Mesenchymal stem cell (in vitro differentiated cells and primary cell): ENCODE measurements around the gene TTC7B.

Experiments
- DNase-seq: peaks from one replicate; pipeline ENCODE4 v3.0.0-alpha.2; 2013
- H2AFZ ChIP-seq: one replicate; pipeline ENCODE4 v1.6.1; 2013; ENCODE audit warnings: low read depth, mild to moderate bottlenecking, control low read depth, inconsistent platforms, low read length, moderate library complexity
- H2AK5ac ChIP-seq: 2 replicates; pipeline ENCODE4 v1.6.1; 2013; ENCODE audit warnings: low read length, moderate library complexity, mild to moderate bottlenecking, inconsistent platforms; ENCODE audit not compliant: severe bottlenecking
- H2BK120ac ChIP-seq: one replicate; pipeline ENCODE4 v1.6.1; 2013; ENCODE audit warnings: low read depth, mild to moderate bottlenecking, inconsistent platforms, low read length, moderate library complexity
- H2BK12ac ChIP-seq, 2 experiments: one replicate each; pipeline ENCODE4 v1.6.1; 2013; ENCODE audit warnings: inconsistent platforms in 2 of 2, low read length in 2 of 2, mild to moderate bottlenecking in 2 of 2, moderate library complexity in 2 of 2, control low read depth in 1 of 2
- H2BK15ac ChIP-seq: one replicate; pipeline ENCODE4 v1.6.1; 2013; ENCODE audit warnings: mild to moderate bottlenecking, low read depth, inconsistent platforms; ENCODE audit not compliant: poor library complexity, severe bottlenecking
- H2BK5ac ChIP-seq: 2 replicates; pipeline ENCODE4 v1.6.1; 2013; ENCODE audit warnings: low read depth, mild to moderate bottlenecking, low read length, control low read depth, inconsistent platforms; ENCODE audit not compliant: poor library complexity, severe bottlenecking
- H3K14ac ChIP-seq, 2 experiments: one replicate each; pipeline ENCODE4 v1.6.1; 2013; ENCODE audit warnings: inconsistent platforms in 2 of 2, low read length in 2 of 2, control low read depth in 1 of 2, mild to moderate bottlenecking in 1 of 2, moderate library complexity in 1 of 2
- H3K18ac ChIP-seq, 2 experiments: one replicate each; pipeline ENCODE4 v1.6.1; 2013; ENCODE audit warnings: inconsistent platforms in 2 of 2, low read length in 2 of 2, control low read depth in 1 of 2, low read depth in 1 of 2, mild to moderate bottlenecking in 1 of 2
- H3K23ac ChIP-seq, 2 experiments: one replicate each; pipeline ENCODE4 v1.6.1; 2013; ENCODE audit warnings: inconsistent platforms in 2 of 2, low read length in 2 of 2, mild to moderate bottlenecking in 2 of 2, moderate library complexity in 2 of 2, control low read depth in 1 of 2
- H3K27ac ChIP-seq: 2 replicates; pipeline ENCODE4 v1.5.1; 2013; ENCODE audit warnings: mild to moderate bottlenecking, moderate library complexity, low read length, control low read depth, inconsistent platforms; ENCODE audit not compliant: poor library complexity, severe bottlenecking
- H3K27me3 ChIP-seq, 2 experiments: 2 replicates each; pipeline versions ENCODE4 v1.6.1 to v1.7.0; 2013; ENCODE audit warnings: low read length in 2 of 2, mild to moderate bottlenecking in 2 of 2, moderate library complexity in 2 of 2, control low read depth in 1 of 2, inconsistent platforms in 1 of 2; ENCODE audit not compliant: control insufficient read depth in 1 of 2, insufficient read depth in 1 of 2
- H3K36me3 ChIP-seq, 2 experiments: 2 replicates each; pipeline versions ENCODE4 v1.6.1 to v1.7.0; 2013; ENCODE audit warnings: low read length in 2 of 2, control low read depth in 1 of 2, inconsistent platforms in 1 of 2, low read depth in 1 of 2, mild to moderate bottlenecking in 1 of 2; ENCODE audit not compliant: insufficient read depth in 2 of 2, control insufficient read depth in 1 of 2
- H3K4ac ChIP-seq, 2 experiments: one replicate each; pipeline ENCODE4 v1.6.1; 2013; ENCODE audit warnings: inconsistent platforms in 2 of 2, low read length in 2 of 2, mild to moderate bottlenecking in 2 of 2, moderate library complexity in 2 of 2, control low read depth in 1 of 2, low read depth in 1 of 2
- H3K4me1 ChIP-seq: 2 replicates; pipeline ENCODE4 v1.6.1; 2013; ENCODE audit warnings: low read depth, low read length, control low read depth; ENCODE audit not compliant: control insufficient read depth, insufficient read depth
- H3K4me2 ChIP-seq: 2 replicates; pipeline ENCODE4 v1.6.1; 2013; ENCODE audit warnings: low read length, mild to moderate bottlenecking, inconsistent platforms; ENCODE audit not compliant: poor library complexity, severe bottlenecking
- H3K4me3 ChIP-seq, 2 experiments: 2 replicates each; pipeline versions ENCODE4 v1.5.1 to v1.7.0; 2013; ENCODE audit warnings: low read length in 2 of 2, mild to moderate bottlenecking in 2 of 2, control low read depth in 1 of 2, low read depth in 1 of 2; ENCODE audit not compliant: insufficient read depth in 1 of 2
- H3K79me1 ChIP-seq: replicated peaks from 2 replicates; pipeline ENCODE4 v1.6.1; 2013; ENCODE audit warnings: mild to moderate bottlenecking, control low read depth, low read length, inconsistent platforms; ENCODE audit not compliant: poor library complexity, severe bottlenecking
- H3K9ac ChIP-seq: 2 replicates; pipeline ENCODE4 v1.7.0; 2013; ENCODE audit warnings: mild to moderate bottlenecking, low read length, moderate library complexity
- H3K9me3 ChIP-seq: 2 replicates; pipeline ENCODE4 v1.7.0; 2013; ENCODE audit warnings: mild to moderate bottlenecking, low read length; ENCODE audit not compliant: control insufficient read depth
- H4K8ac ChIP-seq: one replicate; pipeline ENCODE4 v1.6.1; 2013; ENCODE audit warnings: inconsistent platforms, mild to moderate bottlenecking, low read length, moderate library complexity
- H4K91ac ChIP-seq: one replicate; pipeline ENCODE4 v1.6.1; 2013; ENCODE audit warnings: mild to moderate bottlenecking, low read length, inconsistent platforms
- WGBS: methylation state at CpG from one replicate; pipeline ENCODE4 v1.1.7; 2013; ENCODE audit warnings: mixed read lengths; 5-methylcytosine and 5-hydroxymethylcytosine counted together

TTC7B gene

DNA sequence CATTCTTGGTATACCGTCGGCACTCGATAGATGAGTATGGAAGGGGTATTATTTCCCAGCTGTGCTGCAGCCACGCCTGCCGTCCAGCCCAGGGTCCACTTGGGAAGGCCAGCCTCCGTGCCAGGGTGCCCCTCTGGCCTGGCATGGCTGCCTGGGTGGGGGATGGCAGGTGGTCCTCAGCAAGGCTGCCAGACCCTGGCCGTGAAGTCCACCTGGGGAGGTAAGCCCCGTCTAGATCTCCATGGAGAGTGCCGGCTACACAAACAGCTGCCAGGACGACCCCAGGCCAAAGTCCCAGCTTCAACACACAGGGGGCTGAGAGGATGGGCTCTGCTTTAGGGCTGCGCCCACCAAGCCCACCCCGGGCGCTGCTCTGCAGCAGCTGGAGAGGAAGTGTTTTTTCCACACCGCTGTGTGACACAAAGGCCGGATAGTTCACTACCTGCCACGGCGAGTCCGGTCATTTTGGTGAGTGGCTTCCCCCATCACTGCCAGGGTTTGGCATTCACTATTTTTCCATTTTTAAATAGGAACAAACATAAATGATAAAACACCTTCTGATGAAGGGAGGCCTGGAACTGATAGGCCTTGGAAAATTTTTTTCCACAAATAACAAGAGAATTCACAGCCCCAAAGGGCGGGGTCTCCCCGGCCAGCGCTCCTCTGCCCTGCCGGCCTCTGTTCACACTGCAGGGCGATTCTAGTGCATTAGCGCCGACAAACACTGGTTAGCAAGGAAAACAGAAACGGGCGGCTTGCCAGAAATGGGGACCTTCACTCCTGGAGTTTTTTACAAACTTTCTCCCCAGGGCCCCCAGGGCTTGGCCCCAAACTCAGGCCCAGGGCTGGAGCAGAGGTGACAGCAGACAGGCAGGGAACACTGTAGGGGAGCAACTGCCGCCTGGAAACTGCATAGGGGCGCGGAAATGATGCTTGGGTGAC is 257.9 kb downstream of the TTC7B start:
- 89% methylated on average over 29 of the region's 30 CpGs for WGBS
- Histone ChIP-seq H4K91ac (no peak overlapping the region), H2AFZ (no peak overlapping the region), H3K23ac (no peak overlapping the region), H4K8ac (no peak overlapping the region), H3K79me1 (peaks cover 3% of the 10 kb centered on the region), H2AK5ac (no peak overlapping the region), H2BK12ac (no peak overlapping the region), H2BK5ac (no peak overlapping the region), H3K4me2 (no peak overlapping the region), H3K9me3 (no peaks in the 10 kb centered on the region), H2BK120ac (no peak overlapping the region), H3K36me3 (peaks cover 8 to 22% of the 10 kb centered on the region in 2 experiments), H3K4ac (no peak overlapping the region), H3K4me3 (no peak overlapping the region), H3K18ac (no peak overlapping the region), H3K27ac (no peak overlapping the region), H3K4me1 (peaks cover 18% of the 10 kb centered on the region), H2BK15ac (no peak overlapping the region), H3K14ac (no peak overlapping the region), H3K9ac (no peak overlapping the region), H3K27me3 (no peaks in the 10 kb centered on the region)
- DNase-seq, result no peak

GRCh38 chr14:90557516-90557915 is 258.7 kb downstream of the TTC7B start:
- peaks cover 5 to 22% of the 10 kb centered on the region in 2 experiments for H3K36me3 ChIP-seq
- H3K4me2 ChIP-seq, result no peak overlapping the region
- H2AK5ac ChIP-seq, result no peak overlapping the region
- no peak overlapping the region for H2BK15ac ChIP-seq
- H2BK5ac ChIP-seq, result no peak overlapping the region
- WGBS, result 95% methylated on average over 7 of the region's 7 CpGs
- no peak overlapping the region for H3K18ac ChIP-seq
- no peak overlapping the region for H2AFZ ChIP-seq
- H3K27me3 ChIP-seq, result no peaks in the 10 kb centered on the region
- no peak overlapping the region for H3K23ac ChIP-seq
- no peak overlapping the region for H3K9ac ChIP-seq
- no peak overlapping the region for H3K14ac ChIP-seq
- no peak overlapping the region for H3K27ac ChIP-seq
- no peak overlapping the region for H2BK12ac ChIP-seq
- no peak overlapping the region for H3K4me3 ChIP-seq
- no peak overlapping the region for H4K91ac ChIP-seq
- H3K79me1 ChIP-seq, result peaks cover 3% of the 10 kb centered on the region
- no peak for DNase-seq
- no peak overlapping the region for H3K4ac ChIP-seq
- no peaks in the 10 kb centered on the region for H3K9me3 ChIP-seq
- no peak overlapping the region for H2BK120ac ChIP-seq
- peaks cover 18% of the 10 kb centered on the region for H3K4me1 ChIP-seq
- H4K8ac ChIP-seq, result no peak overlapping the region

DNA sequence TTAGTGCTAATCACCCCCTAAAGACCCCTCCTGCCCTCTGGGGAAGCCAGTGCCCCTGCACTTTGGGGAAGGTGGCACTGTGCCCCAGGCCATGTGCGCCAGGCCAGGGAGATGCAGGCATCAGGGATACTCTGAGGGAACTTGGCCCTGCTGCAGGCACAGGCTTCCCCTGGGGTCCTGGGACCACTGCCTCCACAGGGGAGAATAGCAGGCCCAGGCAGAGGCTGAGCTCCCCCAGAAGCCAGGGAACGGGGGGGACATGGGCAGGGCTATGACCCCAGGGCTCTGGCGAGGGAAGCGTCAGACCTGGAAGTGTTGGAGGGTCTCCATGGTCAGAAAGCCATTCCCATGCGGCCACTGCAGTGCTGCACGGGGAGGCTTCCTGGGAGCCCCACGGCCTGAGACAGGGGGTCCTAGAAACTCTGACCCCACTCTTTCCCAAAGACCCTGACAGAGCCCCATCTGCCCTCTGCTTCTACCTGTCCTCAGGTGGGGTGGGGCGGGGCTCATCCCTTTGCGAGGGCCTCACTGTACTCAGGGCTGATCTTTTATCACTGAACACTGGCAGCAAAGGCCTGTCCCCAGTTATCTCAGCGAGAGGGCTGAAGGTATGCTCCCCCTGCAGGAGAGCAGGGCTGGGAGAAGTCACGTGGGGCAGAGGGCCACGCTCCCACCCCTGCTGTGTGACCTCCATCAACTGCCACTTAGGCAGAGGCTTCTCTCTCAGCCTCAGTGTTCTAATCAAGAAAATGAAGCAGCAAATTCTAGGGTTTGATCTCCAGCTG is 259.4 kb downstream of the TTC7B start:
- Histone ChIP-seq H3K79me1 (peaks cover 3% of the 10 kb centered on the region), H2AK5ac (no peak overlapping the region), H4K8ac (no peak overlapping the region), H2BK120ac (no peak overlapping the region), H3K4me1 (peaks cover 18% of the 10 kb centered on the region), H3K4me3 (no peak overlapping the region), H3K27ac (no peak overlapping the region), H2AFZ (no peak overlapping the region), H3K18ac (peak overlapping the region in 1 of 2 experiments; percentile 37), H3K4me2 (no peak overlapping the region), H3K9me3 (no peaks in the 10 kb centered on the region), H3K14ac (peak overlapping the region in 1 of 2 experiments; percentile 61), H3K4ac (peak overlapping the region in 1 of 2 experiments; percentile 33), H3K36me3 (peaks cover 5 to 19% of the 10 kb centered on the region in 2 experiments), H2BK12ac (no peak overlapping the region), H3K27me3 (no peaks in the 10 kb centered on the region), H2BK5ac (no peak overlapping the region), H3K9ac (no peak overlapping the region), H3K23ac (no peak overlapping the region), H4K91ac (peak overlapping the region; percentile 76), H2BK15ac (no peak overlapping the region)
- DNase-seq, result no peak
- WGBS, result 95% methylated on average over 12 of the region's 12 CpGs

- peak overlapping the region in 1 of 2 experiments; percentile 10 for H3K4me3 ChIP-seq
- H2BK120ac ChIP-seq, result no peak overlapping the region
- no peak overlapping the region for H3K27ac ChIP-seq
- H2BK12ac ChIP-seq, result no peak overlapping the region
- no peaks in the 10 kb centered on the region for H3K9me3 ChIP-seq
- H3K4ac ChIP-seq, result no peak overlapping the region
- H3K27me3 ChIP-seq, result no peaks in the 10 kb centered on the region
- no peak overlapping the region for H3K9ac ChIP-seq
- no peak overlapping the region for H2AFZ ChIP-seq
- peak overlapping the region; percentile 44 for H2BK15ac ChIP-seq
- peaks cover 3% of the 10 kb centered on the region for H3K79me1 ChIP-seq
- H3K4me2 ChIP-seq, result peak overlapping the region; percentile 71
- WGBS, result 46% methylated on average over 17 of the region's 17 CpGs
- H3K36me3 ChIP-seq, result peaks cover 3 to 19% of the 10 kb centered on the region in 2 experiments
- no peak overlapping the region for H2AK5ac ChIP-seq
- no peak overlapping the region for H3K14ac ChIP-seq
- peak overlapping the region; percentile 73 for H4K8ac ChIP-seq
- peak overlapping the region; percentile 66 for H4K91ac ChIP-seq
- peak overlapping the region; percentile 14 to 52 for H3K18ac ChIP-seq
- no peak overlapping the region for H3K23ac ChIP-seq
- H2BK5ac ChIP-seq, result no peak overlapping the region
- peak; percentile 19 for DNase-seq
- H3K4me1 ChIP-seq, result peaks cover 20% of the 10 kb centered on the region
Measured at GRCh38 chr14:90556012-90556477, 260.2 kb downstream of the TTC7B start.
